Uterus (tissue), 4 donors: ENCODE measurements around the gene OTUB1. TPM values are rescaled to one million over a fixed set of nuclear protein-coding genes. Genes with fewer than 3 reads are reported as not detected.

Source experiments
- DNase-seq, 2 donors: peaks; one replicate each; pipeline ENCODE4 v3.0.0-alpha.2; 2019 to 2020
- H3K27ac ChIP-seq, 2 donors: fragments of 200-600 bp; sonication (generic); 1 replicate in 1 of 2; 2 replicates in 1 of 2; pipeline ENCODE4 v1.5.1; 2016 to 2018
- H3K27me3 ChIP-seq, 2 donors: fragments of 200-600 bp; sonication (generic); one replicate each; pipeline ENCODE4 v1.5.1; 2018 to 2019; ENCODE audit warnings: control low read depth in 1 of 2
- H3K36me3 ChIP-seq, 2 donors: fragments of 200-600 bp; sonication (generic); one replicate each; pipeline ENCODE4 v1.5.1; 2019; ENCODE audit warnings: control low read depth in 1 of 2
- H3K4me1 ChIP-seq, 2 donors: fragments of 200-600 bp; sonication (generic); one replicate each; pipeline ENCODE4 v1.5.1; 2018 to 2019; ENCODE audit warnings: control low read depth in 1 of 2
- H3K4me3 ChIP-seq, 2 donors: fragments of 200-600 bp; sonication (generic); 1 replicate in 1 of 2; 2 replicates in 1 of 2; pipeline ENCODE4 v1.5.1; 2018 to 2019; ENCODE audit warnings: mild to moderate bottlenecking in 1 of 2
- H3K9me3 ChIP-seq, 2 donors: fragments of 200-600 bp; sonication (generic); one replicate each; pipeline ENCODE4 v1.5.1; 2019; ENCODE audit warnings: control low read depth in 1 of 2
- POLR2A ChIP-seq, 2 donors: fragments of 450-650 bp; IDR thresholded peaks; one replicate each; pipeline ENCODE4 v1.6.1; 2016; ENCODE audit warnings: antibody characterized with exemption in 2 of 2, mild to moderate bottlenecking in 1 of 2, moderate library complexity in 1 of 2
- intact Hi-C: fragments of 100-400 bp; cut with DNase I; formaldehyde crosslinking; loops from one replicate; pipeline ENCODE4 v1.15.1; 2023; ENCODE audit warnings: low total_unique reads
- total RNA-seq, 4 donors: library from RNA; depleted of rRNA in 3 of 4; stranded (reverse); fragments of >200 nt in 3 of 4; gene quantifications; one replicate each; pipeline versions ENCODE4 v1.1.0 to v1.2.4, GENCODE V29; 2014 to 2023
- TF ChIP-seq, protein P1 (sequence below), 4 experiments: fragments of 200-600 bp in 2 of 4; fragments of 450-650 bp in 2 of 4; sonication (generic) in 2 of 4; IDR thresholded peaks; one replicate each; pipeline ENCODE4 v1.5.1; 2016 to 2019; ENCODE audit warnings: antibody characterized with exemption in 4 of 4, mild to moderate bottlenecking in 2 of 4, moderate library complexity in 1 of 4
- donor health status: DM: yes; HTN: yes; CAD: no.

Gene OTUB1
- total RNA-seq, 4 donors from 2014 or later, result 29.5 to 54.6 (median 45.8) TPM

DNA sequence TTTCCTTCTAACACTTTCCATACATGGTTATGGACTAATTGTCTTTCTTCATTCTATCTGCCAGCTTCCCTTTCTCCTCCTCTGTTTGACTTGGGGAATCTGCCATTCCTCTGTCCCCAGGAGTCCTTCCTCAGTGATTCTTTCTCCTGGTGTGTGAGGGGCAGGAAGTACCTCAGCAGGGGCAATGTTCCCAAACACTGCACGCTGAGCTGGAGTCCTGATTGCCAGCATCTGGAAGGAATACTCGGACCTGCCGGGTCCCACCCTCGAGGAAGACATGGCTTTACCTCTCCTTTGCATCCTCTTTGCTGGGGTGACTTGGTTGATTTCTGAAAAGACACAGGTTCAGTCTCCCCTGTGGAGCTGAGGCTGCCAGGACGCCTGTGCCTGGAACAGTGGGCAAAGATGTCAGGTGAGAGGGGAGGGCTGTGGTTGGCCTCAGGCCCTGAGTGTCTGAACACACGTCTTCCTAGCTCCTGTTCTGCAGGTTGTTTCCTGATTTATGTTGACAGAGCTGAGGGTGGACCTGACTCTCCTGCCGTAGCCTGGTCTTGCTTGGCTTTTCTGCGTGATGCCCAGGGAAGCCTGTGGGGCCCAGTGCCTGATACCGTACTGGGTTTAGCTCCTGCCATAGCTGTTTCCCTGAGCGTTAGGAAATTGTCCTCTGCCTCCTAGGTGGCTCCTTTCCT, 7.5 kb upstream of the OTUB1 start:
- Histone ChIP-seq H3K27me3 (no peaks in the 10 kb centered on the region), H3K4me1 (peaks cover 0 to 14% of the 10 kb centered on the region in 2 donors), H3K9me3 (no peaks in the 10 kb centered on the region), H3K27ac (no peak overlapping the region), H3K36me3 (no peaks in the 10 kb centered on the region), H3K4me3 (no peak overlapping the region)
- TF ChIP-seq, protein P1, sequence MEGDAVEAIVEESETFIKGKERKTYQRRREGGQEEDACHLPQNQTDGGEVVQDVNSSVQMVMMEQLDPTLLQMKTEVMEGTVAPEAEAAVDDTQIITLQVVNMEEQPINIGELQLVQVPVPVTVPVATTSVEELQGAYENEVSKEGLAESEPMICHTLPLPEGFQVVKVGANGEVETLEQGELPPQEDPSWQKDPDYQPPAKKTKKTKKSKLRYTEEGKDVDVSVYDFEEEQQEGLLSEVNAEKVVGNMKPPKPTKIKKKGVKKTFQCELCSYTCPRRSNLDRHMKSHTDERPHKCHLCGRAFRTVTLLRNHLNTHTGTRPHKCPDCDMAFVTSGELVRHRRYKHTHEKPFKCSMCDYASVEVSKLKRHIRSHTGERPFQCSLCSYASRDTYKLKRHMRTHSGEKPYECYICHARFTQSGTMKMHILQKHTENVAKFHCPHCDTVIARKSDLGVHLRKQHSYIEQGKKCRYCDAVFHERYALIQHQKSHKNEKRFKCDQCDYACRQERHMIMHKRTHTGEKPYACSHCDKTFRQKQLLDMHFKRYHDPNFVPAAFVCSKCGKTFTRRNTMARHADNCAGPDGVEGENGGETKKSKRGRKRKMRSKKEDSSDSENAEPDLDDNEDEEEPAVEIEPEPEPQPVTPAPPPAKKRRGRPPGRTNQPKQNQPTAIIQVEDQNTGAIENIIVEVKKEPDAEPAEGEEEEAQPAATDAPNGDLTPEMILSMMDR (IDR thresholded peaks at IDR 0.05), result no peak
- no peak for TF ChIP-seq POLR2A (IDR thresholded peaks at IDR 0.05)
- no peak for DNase-seq
- intact Hi-C loops, result no loop called here

DNA sequence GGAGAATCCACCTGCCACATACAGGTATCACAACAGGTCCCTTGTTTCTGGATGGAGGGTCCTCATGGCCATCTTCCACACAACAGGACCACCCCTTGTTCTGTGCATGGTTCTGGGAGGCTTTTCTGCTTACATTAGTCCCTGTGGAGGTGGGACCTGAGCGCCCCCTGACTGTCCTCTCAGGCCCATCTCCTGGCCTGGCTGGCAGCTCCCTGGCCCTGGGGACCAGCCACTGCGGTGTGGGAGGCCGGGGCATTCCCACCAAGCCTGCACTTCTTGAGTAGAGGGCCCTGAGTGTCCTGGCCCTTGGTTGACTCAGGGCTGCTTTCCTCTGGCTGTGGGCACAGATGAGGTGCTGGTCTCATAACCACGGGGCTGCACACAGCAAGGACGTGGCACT, 6.8 kb upstream of the OTUB1 start:
- Histone ChIP-seq H3K4me1 (peaks cover 0 to 14% of the 10 kb centered on the region in 2 donors), H3K27me3 (no peaks in the 10 kb centered on the region), H3K4me3 (no peak overlapping the region), H3K27ac (no peak overlapping the region), H3K36me3 (no peaks in the 10 kb centered on the region), H3K9me3 (no peaks in the 10 kb centered on the region)
- no peak for DNase-seq
- TF ChIP-seq, protein P1 (IDR thresholded peaks at IDR 0.05), result no peak
- no peak for TF ChIP-seq POLR2A (IDR thresholded peaks at IDR 0.05)
- intact Hi-C loops, result no loop called here

DNA sequence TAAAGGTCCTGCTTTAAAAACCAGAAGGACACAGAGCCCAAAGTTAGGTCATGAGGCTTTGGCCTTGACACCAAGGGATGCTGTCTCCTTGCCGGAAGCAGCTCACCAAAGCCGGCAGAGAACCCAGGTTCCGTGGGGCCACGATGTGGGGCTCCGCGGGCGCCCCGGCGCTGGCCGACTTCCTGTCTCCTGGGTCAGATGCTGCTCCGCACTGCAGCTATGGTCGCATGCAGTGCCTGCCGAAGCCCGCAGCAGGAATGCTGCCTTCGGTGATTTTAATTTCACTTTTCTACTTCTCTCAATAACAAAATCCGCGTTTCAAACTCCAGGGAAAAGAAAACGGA, 454 bp upstream of the OTUB1 start:
- Histone ChIP-seq H3K27me3 (no peaks in the 10 kb centered on the region), H3K36me3 (no peaks in the 10 kb centered on the region), H3K4me1 (peaks cover 0 to 7% of the 10 kb centered on the region in 2 donors), H3K27ac (peak overlapping the region; percentile 78 to 86), H3K4me3 (peak overlapping the region; percentile 82 to 85), H3K9me3 (no peaks in the 10 kb centered on the region)
- TF ChIP-seq POLR2A (IDR thresholded peaks at IDR 0.05), result no peak
- TF ChIP-seq, protein P1 (IDR thresholded peaks at IDR 0.05), result no peak
- no peak for DNase-seq
- intact Hi-C loops, result no loop called here

DNA sequence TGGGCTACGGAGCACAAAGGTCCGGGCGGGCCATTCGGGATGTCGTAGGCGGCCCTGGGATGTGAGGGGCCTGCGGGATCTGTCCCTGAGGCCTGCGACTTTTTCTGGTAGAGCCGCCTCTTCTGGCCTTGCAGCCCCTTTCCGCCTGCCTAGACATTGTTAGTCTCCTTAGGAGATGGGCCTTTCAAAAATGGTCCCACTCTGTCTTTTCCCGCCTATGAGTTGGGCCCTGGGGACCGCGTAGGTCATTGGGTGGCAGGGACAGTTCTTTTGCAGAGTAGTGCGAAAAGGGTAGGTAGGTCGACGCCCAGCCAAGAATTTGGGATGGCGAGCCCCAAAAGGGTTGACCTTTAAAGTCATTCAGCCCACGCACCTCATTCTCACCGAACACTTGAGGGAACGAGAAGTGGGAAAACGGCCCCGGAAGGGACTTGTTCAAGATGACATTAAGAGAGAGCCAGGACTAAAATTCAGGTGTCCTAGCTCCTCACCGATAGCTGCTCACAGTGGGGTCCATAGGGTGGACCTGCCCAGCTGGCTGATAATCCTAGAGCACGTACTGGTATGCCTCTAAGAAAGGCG, 785 bp downstream of the OTUB1 start:
- no peak for DNase-seq
- intact Hi-C loops, result no loop called here

DNA sequence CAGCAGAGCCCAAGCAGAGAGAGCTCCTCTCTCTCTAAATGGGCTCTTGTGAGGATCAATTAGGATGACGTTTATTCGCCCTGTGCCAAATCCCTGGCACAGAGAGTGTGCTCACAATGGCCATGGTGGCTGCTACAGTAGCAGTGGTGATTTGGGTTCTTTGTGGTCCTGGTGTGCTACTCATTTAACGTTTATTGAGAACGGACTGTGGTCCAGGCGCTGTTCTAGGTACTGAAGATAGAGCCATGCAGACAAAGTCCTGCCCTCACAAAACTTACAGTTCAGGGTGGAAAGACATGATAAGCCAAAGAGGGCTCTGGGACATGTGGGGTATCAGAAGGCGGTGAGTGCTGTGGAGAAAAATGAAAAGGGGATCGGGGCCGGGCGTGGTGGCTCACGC, 5.3 kb downstream of the OTUB1 start:
- no peak overlapping the region for H3K27ac ChIP-seq
- TF ChIP-seq, protein P1 (IDR thresholded peaks at IDR 0.05), result no peak
- no peak for TF ChIP-seq POLR2A (IDR thresholded peaks at IDR 0.05)
- H3K27me3 ChIP-seq, result no peaks in the 10 kb centered on the region
- no peaks in the 10 kb centered on the region for H3K36me3 ChIP-seq
- intact Hi-C loops, result no loop called here
- DNase-seq, result no peak
- H3K9me3 ChIP-seq, result no peaks in the 10 kb centered on the region
- no peak overlapping the region for H3K4me3 ChIP-seq
- peaks cover 0 to 7% of the 10 kb centered on the region in 2 donors for H3K4me1 ChIP-seq

More for the DNA sequence above, 785 bp downstream of the OTUB1 start:
- Histone ChIP-seq H3K4me3 (peak overlapping the region; percentile 82 to 85), H3K36me3 (no peaks in the 10 kb centered on the region), H3K27ac (peak overlapping the region; percentile 78 to 86), H3K9me3 (no peaks in the 10 kb centered on the region), H3K4me1 (peaks cover 0 to 7% of the 10 kb centered on the region in 2 donors), H3K27me3 (no peaks in the 10 kb centered on the region)
- TF ChIP-seq, protein P1 (IDR thresholded peaks at IDR 0.05), result no peak
- no peak for TF ChIP-seq POLR2A (IDR thresholded peaks at IDR 0.05)
